Right lobe of liver (tissue), 4 donors: ENCODE measurements around the gene LY6G5C.

ENCODE experiments used
- POLR2A ChIP-seq: fragments of 450-650 bp; IDR thresholded peaks from one replicate; pipeline ENCODE4 v1.6.1; 2017; ENCODE audit warnings: antibody characterized with exemption, mild to moderate bottlenecking
- TF ChIP-seq, protein P1 (sequence below), 4 donors: fragments of 200-600 bp in 3 of 4; fragments of 450-650 bp in 1 of 4; IDR thresholded peaks; one replicate each; pipeline versions ENCODE4 v1.5.1 to v1.8.0; 2016 to 2022; ENCODE audit warnings: antibody characterized with exemption in 4 of 4, mild to moderate bottlenecking in 2 of 4
- donor health status: DM: no; HTN: no; CAD: no.
- donor health status: DM: no; HTN: no; CAD: no.
- donor health status: DM: no; HTN: yes; CAD: no.

- TF ChIP-seq, protein P1, sequence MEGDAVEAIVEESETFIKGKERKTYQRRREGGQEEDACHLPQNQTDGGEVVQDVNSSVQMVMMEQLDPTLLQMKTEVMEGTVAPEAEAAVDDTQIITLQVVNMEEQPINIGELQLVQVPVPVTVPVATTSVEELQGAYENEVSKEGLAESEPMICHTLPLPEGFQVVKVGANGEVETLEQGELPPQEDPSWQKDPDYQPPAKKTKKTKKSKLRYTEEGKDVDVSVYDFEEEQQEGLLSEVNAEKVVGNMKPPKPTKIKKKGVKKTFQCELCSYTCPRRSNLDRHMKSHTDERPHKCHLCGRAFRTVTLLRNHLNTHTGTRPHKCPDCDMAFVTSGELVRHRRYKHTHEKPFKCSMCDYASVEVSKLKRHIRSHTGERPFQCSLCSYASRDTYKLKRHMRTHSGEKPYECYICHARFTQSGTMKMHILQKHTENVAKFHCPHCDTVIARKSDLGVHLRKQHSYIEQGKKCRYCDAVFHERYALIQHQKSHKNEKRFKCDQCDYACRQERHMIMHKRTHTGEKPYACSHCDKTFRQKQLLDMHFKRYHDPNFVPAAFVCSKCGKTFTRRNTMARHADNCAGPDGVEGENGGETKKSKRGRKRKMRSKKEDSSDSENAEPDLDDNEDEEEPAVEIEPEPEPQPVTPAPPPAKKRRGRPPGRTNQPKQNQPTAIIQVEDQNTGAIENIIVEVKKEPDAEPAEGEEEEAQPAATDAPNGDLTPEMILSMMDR (IDR thresholded peaks at IDR 0.05), result no peak
- peak; percentile 15 for TF ChIP-seq POLR2A
Observed at GRCh38 chr6:31727717-31728671, 47.1 kb upstream of the LY6G5C start.
